ENCODE measurements around the gene ECT2L.

The ECT2L gene

GRCh38 chr6:138862456-138862855, 66.6 kb downstream of the ECT2L start:
- no peak for DNase-seq (ENCODE audit: low spot score)

GRCh38 chr6:138863321-138863720, 67.4 kb downstream of the ECT2L start:
- DNase-seq (ENCODE audit: low spot score): no peak

GRCh38 chr6:138864343-138864890, 68.5 kb downstream of the ECT2L start:
- no peak for DNase-seq (ENCODE audit: low spot score)

GRCh38 chr6:138865480-138866109, 69.7 kb downstream of the ECT2L start:
- DNase-seq (ENCODE audit: low spot score): no peak

GRCh38 chr6:138868181-138868580, 72.3 kb downstream of the ECT2L start:
- no peak for DNase-seq (ENCODE audit: low spot score)

DNA sequence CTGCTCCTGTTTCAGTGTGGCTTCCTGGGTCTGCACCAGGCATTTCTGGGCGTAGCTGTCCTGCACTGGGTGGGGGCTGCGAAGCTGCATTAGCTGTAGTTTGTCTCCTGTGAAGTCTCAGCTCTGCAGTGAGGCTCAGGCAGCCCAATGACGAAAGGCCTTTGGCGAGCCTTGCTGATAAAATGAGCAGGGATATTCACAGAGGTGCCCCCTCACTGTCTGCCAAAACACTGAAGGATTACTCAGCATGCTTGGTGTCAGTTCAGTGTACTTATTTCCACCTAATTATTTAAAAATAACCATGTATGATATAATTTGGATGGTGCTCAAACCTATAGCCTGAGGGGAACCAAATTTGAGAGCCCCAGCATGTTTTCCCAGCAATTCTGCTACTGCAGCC, 73.5 kb downstream of the ECT2L start:
- DNase-seq (ENCODE audit: low spot score): no peak

DNA sequence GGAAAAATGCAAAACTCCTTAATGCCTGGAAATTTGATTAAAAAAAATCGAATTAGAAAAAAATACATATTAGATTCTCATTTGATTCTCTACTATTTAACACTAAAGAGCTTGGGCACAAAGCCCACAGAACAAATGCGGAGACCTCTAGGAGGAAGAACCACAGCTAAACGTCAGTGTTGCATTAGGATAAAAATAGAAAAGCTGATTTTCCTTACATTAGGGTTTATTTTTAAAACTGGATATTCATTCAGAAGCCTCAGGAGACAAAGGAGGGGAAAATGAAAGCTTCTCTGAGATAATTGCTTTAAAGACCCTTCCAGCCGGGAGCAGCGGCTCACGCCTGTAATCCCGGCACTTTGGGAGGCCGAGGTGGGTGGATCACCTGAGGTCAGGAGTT, 77.3 kb downstream of the ECT2L start:
- DNase-seq (ENCODE audit: low spot score): no peak

GRCh38 chr6:138882369-138883017, 86.6 kb downstream of the ECT2L start:
- no peak for DNase-seq (ENCODE audit: low spot score)

GRCh38 chr6:138885156-138885819, 89.4 kb downstream of the ECT2L start:
- no peak for DNase-seq (ENCODE audit: low spot score)

- DNase-seq (ENCODE audit: low spot score): no peak
Measured at GRCh38 chr6:138891255-138891986, 95.5 kb downstream of the ECT2L start.

DNA sequence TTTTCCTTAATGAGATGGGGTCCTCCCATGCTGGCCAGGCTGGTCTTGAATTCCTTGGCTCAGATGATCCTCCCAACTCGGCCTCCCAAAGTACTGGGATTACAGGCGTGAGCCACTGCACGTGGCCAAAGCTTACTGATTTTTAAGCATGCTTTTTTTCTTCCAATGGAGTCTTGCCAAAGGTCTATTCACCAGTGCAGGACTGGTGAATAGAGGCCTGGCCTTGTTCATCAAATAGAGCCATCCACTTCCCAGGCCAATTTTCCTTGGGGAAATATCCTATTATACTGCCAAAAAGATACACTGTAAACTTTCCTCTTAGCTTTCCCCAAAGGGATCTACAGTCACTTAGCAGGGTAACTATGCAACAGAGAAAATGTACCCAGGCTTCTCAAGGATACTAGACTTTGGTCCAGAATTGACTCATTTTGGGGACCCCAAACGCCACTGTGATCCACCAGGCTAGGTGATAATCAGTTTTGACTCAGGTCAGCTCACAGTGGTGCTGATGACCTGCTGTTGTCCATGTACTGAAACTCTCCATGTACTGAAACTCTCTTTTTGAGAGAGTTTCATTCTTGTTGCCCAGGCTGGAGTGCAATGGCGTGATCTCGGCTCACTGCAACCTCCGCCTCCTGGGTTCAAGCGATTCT, 100.3 kb downstream of the ECT2L start:
- no peak for DNase-seq (ENCODE audit: low spot score)

GRCh38 chr6:138897031-138897430, 101.1 kb downstream of the ECT2L start:
- DNase-seq (ENCODE audit: low spot score): no peak

GRCh38 chr6:138907167-138907566, 111.3 kb downstream of the ECT2L start:
- no peak for DNase-seq (ENCODE audit: low spot score)

GRCh38 chr6:138909511-138909910, 113.6 kb downstream of the ECT2L start:
- DNase-seq (ENCODE audit: low spot score): no peak

DNA sequence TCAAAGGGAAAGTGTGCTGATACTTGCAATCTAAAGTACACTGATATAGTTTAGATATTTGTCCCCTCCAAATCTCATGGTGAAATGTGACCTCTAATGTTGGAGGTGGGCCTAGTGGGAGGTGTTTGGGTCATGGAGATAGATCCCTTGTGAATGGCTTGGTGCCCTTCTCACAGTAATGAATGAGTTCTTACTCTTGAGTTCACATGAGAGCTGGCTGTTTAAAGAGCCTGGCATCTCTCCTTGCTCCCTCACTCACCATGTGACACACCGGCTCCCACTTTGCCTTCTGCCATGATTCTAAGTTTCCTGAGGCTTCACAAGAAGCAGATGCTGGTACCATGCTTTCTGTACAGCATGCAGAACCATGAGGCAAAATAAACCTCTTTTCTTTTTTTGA, 114.1 kb downstream of the ECT2L start:
- DNase-seq (ENCODE audit: low spot score): no peak

GRCh38 chr6:138912308-138912707, 116.4 kb downstream of the ECT2L start:
- DNase-seq (ENCODE audit: low spot score): no peak

DNA sequence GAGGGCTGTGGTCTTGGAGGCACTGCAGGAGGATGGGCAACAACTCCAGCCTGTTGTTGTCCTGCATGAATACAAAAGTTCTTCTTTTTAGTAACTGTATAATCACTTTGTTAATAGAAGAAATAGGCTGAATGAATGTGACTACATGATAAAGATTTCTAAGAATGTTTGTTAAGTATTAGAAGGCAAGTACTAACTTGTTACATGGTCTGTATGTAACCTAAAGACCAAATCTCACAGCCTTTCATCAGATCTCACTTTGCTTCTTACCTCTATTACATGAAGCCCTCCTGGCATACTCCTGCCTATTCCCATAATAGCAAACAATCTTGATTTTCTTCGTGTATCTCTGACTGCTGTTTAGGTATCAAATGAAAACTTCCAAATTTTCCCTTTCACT, 118.8 kb downstream of the ECT2L start:
- no peak for DNase-seq (ENCODE audit: low spot score)

GRCh38 chr6:138920906-138921305, 125.0 kb downstream of the ECT2L start:
- DNase-seq (ENCODE audit: low spot score): no peak

- no peak for DNase-seq (ENCODE audit: low spot score)
Measured at GRCh38 chr6:138923561-138923960, 127.7 kb downstream of the ECT2L start.

GRCh38 chr6:138925806-138926205, 129.9 kb downstream of the ECT2L start:
- DNase-seq (ENCODE audit: low spot score): no peak

DNA sequence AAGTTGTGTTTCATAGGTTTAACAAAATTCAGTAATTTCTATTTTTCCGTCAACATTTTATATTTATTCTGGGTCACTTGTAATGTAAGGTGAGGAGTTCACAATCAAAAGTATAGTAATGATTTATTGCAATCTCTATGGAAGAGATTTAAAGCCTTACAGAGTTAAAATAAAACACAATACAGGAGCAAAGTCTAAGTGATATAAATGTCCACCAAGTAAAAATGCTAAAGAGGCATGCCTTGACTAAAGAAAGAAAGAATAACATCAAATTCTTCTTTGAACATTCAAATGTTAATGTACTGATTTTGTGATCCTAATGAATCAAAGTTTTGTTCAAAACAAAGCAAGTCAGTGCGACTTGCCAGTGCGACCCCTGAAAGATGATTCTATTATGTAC, 130.7 kb downstream of the ECT2L start:
- DNase-seq (ENCODE audit: low spot score): no peak

DNA sequence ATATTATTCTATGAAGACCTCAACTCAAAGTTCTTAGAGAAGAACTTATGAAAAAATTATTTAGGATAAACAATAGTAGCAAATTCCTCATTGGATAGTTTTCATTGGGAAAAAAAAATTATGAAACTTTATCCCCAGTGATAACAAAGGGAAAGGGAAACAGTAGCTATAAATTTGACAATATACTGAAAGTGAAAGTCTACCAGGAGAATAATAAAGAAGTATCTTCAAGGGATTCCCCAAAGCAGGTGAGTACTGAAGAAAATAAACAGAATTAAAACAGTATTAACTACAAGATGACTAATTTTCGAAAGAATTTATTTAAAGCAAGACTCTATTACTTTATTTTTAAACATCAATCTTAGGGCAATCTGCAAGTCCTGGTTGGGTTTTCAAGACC, 135.8 kb downstream of the ECT2L start:
- no peak for DNase-seq (ENCODE audit: low spot score)

Data from CD4-positive, alpha-beta T cell treated with Interleukin-15 for 4 hours (primary cell).